Stomach (tissue), 9 donors: ENCODE results near the gene UNC5A. TPM values are rescaled to one million over a fixed set of nuclear protein-coding genes. Genes with fewer than 3 reads are reported as not detected.

Source experiments
- DNase-seq, 2 donors: peaks; one replicate each; pipeline versions ENCODE4 v3.0.0 to v3.0.0-alpha.2; 2013 to 2019
- H3K27ac ChIP-seq, 5 donors: fragments of 200-600 bp in 4 of 5; sonication (generic) in 4 of 5; one replicate each; pipeline ENCODE4 v1.5.1; 2013 to 2019; ENCODE audit warnings: mild to moderate bottlenecking in 1 of 5, moderate library complexity in 1 of 5
- H3K27me3 ChIP-seq, 3 donors: fragments of 200-600 bp; sonication (generic); one replicate each; pipeline ENCODE4 v1.5.1; 2017 to 2019; ENCODE audit warnings: mixed run types in 1 of 3
- H3K36me3 ChIP-seq, 4 donors: fragments of 200-600 bp; sonication (generic); 1 replicate in 3 of 4; 2 replicates in 1 of 4; pipeline ENCODE4 v1.5.1; 2016 to 2019
- H3K4me1 ChIP-seq, 4 donors: fragments of 200-600 bp; sonication (generic); one replicate each; pipeline ENCODE4 v1.5.1; 2016 to 2019
- H3K4me3 ChIP-seq, 4 donors: fragments of 200-600 bp; sonication (generic) in 3 of 4; one replicate each; pipeline ENCODE4 v1.5.1; 2016 to 2019; ENCODE audit warnings: mild to moderate bottlenecking in 1 of 4
- H3K9me3 ChIP-seq, 4 donors: fragments of 200-600 bp; sonication (generic); one replicate each; pipeline ENCODE4 v1.5.1; 2016 to 2019
- EP300 ChIP-seq: sonication (generic); formaldehyde crosslinking; IDR thresholded peaks from one replicate; pipeline ENCODE4 v1.6.1; 2017; ENCODE audit warnings: antibody characterized with exemption
- POLR2A ChIP-seq, 4 donors: fragments of 450-650 bp; IDR thresholded peaks; one replicate each; pipeline ENCODE4 v1.6.1; 2016; ENCODE audit warnings: antibody characterized with exemption in 4 of 4, control low read depth in 2 of 4, mild to moderate bottlenecking in 1 of 4, moderate library complexity in 1 of 4
- POLR2AphosphoS5 ChIP-seq, 3 donors: sonication (generic); formaldehyde crosslinking; IDR thresholded peaks; one replicate each; pipeline ENCODE4 v1.6.1; 2016; ENCODE audit warnings: antibody characterized with exemption in 3 of 3
- WGBS, 5 donors: extraction: QIAGEN DNeasy Blood & Tissue Kit in 3 of 5; methylation state at CpG; one replicate each; pipeline versions ENCODE4 v1.1.5 to v1.1.7; 2013 to 2018; 5-methylcytosine and 5-hydroxymethylcytosine counted together
- intact Hi-C: fragments of 100-400 bp; cut with DNase I; formaldehyde crosslinking; loops from one replicate; pipeline ENCODE4 v1.15.1; 2023; ENCODE audit warnings: low total_unique reads
- polyA plus RNA-seq, 3 donors: library from polyadenylated mRNA; stranded (reverse); fragments of 200-250 nt; gene quantifications; one replicate each; pipeline ENCODE4 v1.2.3, GENCODE V29; 2013
- total RNA-seq, 5 donors: library from RNA; depleted of rRNA; stranded (reverse); fragments of >200 nt; gene quantifications; one replicate each; pipeline versions ENCODE4 v1.1.0 to v1.2.3, GENCODE V29; 2014 to 2016
- TF ChIP-seq, protein P1 (sequence below), 7 experiments: fragments of 450-650 bp in 4 of 7; fragments of 200-600 bp in 3 of 7; sonication (generic) in 3 of 7; IDR thresholded peaks; one replicate each; pipeline ENCODE4 v1.5.1; 2016 to 2019; ENCODE audit warnings: antibody characterized with exemption in 7 of 7, control low read depth in 2 of 7, mild to moderate bottlenecking in 1 of 7
- donor health status: healthy with polysubstance abuse.
- donor health status: Bipolar disorder and iron deficiency.
- donor health status: healthy.

Gene UNC5A
- total and polyA plus RNA-seq, 8 donors = 0.08 to 0.72 (median 0.46) TPM; not detected in 4

DNA sequence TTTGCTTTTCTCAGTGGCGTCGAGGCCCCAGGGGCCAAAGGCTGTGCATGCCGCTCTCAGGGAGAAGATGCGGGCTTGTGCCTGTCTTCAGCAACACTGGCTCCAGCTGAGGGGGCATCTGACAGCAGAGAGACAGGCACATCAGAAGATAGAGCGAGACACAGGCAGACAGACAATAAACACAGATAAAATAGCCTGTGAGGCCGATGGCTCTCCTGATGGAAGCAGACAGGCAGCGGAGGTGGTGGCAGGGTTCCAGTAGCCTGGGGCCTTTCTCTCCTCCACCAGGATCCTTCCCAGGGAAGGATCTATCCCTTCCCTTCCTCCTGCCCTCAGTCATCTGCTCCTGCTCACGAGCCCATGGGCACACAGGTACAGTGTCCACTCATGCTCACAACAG lies 16.6 kb upstream of the UNC5A start:
- Histone ChIP-seq H3K27me3 (peaks cover 3 to 99% (median 80%) of the 10 kb centered on the region in 3 donors), H3K9me3 (no peaks in the 10 kb centered on the region), H3K4me3 (no peak overlapping the region), H3K4me1 (no peaks in the 10 kb centered on the region), H3K27ac (no peak overlapping the region), H3K36me3 (no peaks in the 10 kb centered on the region)
- DNase-seq = no peak
- no peak for TF ChIP-seq EP300
- no peak for TF ChIP-seq POLR2AphosphoS5 (IDR thresholded peaks at IDR 0.05)
- TF ChIP-seq, protein P1, sequence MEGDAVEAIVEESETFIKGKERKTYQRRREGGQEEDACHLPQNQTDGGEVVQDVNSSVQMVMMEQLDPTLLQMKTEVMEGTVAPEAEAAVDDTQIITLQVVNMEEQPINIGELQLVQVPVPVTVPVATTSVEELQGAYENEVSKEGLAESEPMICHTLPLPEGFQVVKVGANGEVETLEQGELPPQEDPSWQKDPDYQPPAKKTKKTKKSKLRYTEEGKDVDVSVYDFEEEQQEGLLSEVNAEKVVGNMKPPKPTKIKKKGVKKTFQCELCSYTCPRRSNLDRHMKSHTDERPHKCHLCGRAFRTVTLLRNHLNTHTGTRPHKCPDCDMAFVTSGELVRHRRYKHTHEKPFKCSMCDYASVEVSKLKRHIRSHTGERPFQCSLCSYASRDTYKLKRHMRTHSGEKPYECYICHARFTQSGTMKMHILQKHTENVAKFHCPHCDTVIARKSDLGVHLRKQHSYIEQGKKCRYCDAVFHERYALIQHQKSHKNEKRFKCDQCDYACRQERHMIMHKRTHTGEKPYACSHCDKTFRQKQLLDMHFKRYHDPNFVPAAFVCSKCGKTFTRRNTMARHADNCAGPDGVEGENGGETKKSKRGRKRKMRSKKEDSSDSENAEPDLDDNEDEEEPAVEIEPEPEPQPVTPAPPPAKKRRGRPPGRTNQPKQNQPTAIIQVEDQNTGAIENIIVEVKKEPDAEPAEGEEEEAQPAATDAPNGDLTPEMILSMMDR (IDR thresholded peaks at IDR 0.05) = no peak
- no peak for TF ChIP-seq POLR2A (IDR thresholded peaks at IDR 0.05)
- WGBS, 5 donors = 49 to 54% (median 51%) methylated on average over 8 of the region's 8 CpGs
- intact Hi-C loops = no loop called here

- no peak for TF ChIP-seq EP300
- no peak for TF ChIP-seq POLR2A (IDR thresholded peaks at IDR 0.05)
- no peak for TF ChIP-seq POLR2AphosphoS5 (IDR thresholded peaks at IDR 0.05)
- TF ChIP-seq, protein P1 (IDR thresholded peaks at IDR 0.05) = no peak
- peaks cover 3 to 96% (median 78%) of the 10 kb centered on the region in 3 donors for H3K27me3 ChIP-seq
- WGBS, 5 donors = 80 to 95% (median 92%) methylated on average over 6 of the region's 6 CpGs
- H3K27ac ChIP-seq = no peak overlapping the region
- intact Hi-C loops = no loop called here
- H3K4me3 ChIP-seq = no peak overlapping the region
- no peaks in the 10 kb centered on the region for H3K36me3 ChIP-seq
- no peak for DNase-seq
- H3K9me3 ChIP-seq = no peaks in the 10 kb centered on the region
- H3K4me1 ChIP-seq = no peaks in the 10 kb centered on the region
Observed at GRCh38 chr5:176794509-176794908, 15.8 kb upstream of the UNC5A start.

DNA sequence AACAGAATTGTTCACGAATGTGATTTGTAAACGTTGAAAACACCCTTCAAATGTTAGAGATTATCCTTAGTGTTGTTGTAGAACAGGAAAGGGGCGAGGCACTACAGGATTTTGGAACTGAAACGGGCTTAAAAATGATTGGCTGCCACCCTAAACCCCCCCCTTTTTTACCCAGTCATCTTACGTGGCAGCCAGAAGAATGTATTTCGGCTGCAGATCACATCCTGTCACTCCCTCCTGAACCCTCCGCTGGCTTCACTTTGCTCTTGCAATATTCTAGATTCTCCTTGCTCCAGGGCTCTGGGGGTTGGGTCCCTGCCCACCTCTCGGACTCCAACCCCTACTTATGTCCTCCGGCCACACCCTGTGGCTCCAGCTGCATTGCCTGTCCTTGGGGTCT lies 13.9 kb upstream of the UNC5A start:
- WGBS, 5 donors = 38 to 41% (median 38%) methylated on average over 9 of the region's 9 CpGs
- no peak for DNase-seq
- no peak for TF ChIP-seq POLR2A (IDR thresholded peaks at IDR 0.05)
- TF ChIP-seq POLR2AphosphoS5 (IDR thresholded peaks at IDR 0.05) = no peak
- TF ChIP-seq, protein P1 (IDR thresholded peaks at IDR 0.05) = no peak
- no peak for TF ChIP-seq EP300
- intact Hi-C loops = no loop called here
- no peaks in the 10 kb centered on the region for H3K36me3 ChIP-seq
- H3K4me1 ChIP-seq = no peaks in the 10 kb centered on the region
- no peak overlapping the region for H3K27ac ChIP-seq
- H3K27me3 ChIP-seq = peaks cover 3 to 77% (median 63%) of the 10 kb centered on the region in 3 donors
- no peak overlapping the region for H3K4me3 ChIP-seq
- no peaks in the 10 kb centered on the region for H3K9me3 ChIP-seq

GRCh38 chr5:176796970-176797369 lies 13.4 kb upstream of the UNC5A start:
- H3K27ac ChIP-seq = no peak overlapping the region
- peaks cover 3 to 76% (median 63%) of the 10 kb centered on the region in 3 donors for H3K27me3 ChIP-seq
- no peak for DNase-seq
- no peaks in the 10 kb centered on the region for H3K9me3 ChIP-seq
- TF ChIP-seq, protein P1 (IDR thresholded peaks at IDR 0.05) = no peak
- TF ChIP-seq POLR2A (IDR thresholded peaks at IDR 0.05) = no peak
- no peaks in the 10 kb centered on the region for H3K36me3 ChIP-seq
- no peaks in the 10 kb centered on the region for H3K4me1 ChIP-seq
- intact Hi-C loops = no loop called here
- 73 to 86% (median 78%) methylated on average over 2 of the region's 2 CpGs for WGBS, 5 donors
- H3K4me3 ChIP-seq = no peak overlapping the region
